K562 (cell line): Measurements from ENCODE around the gene PARP14.

Experiments
- CEBPG ChIP-seq, 3 experiments: fragments of 200-800 bp in 1 of 3; sonication (Bioruptor generic) in 1 of 3; sonication (generic) in 1 of 3; formaldehyde crosslinking in 1 of 3; IDR thresholded peaks in 2 of 3; conservative IDR thresholded peaks in 1 of 3; 2 replicates each; pipeline versions ENCODE4 v1.6.1 to v1.8.0; 2016 to 2022; ENCODE audit warnings: missing compliant biosample characterization in 2 of 3, missing genetic modification characterization in 2 of 3, mild to moderate bottlenecking in 1 of 3, missing genetic modification reagents in 1 of 3
- HDAC2 ChIP-seq: fragments of 450-650 bp; IDR thresholded peaks from 2 replicates; pipeline ENCODE4 v1.6.1; 2016; ENCODE audit warnings: mild to moderate bottlenecking
- MCM5 ChIP-seq: fragments of 450-650 bp; IDR thresholded peaks from 2 replicates; pipeline ENCODE4 v1.6.1; 2016; ENCODE audit warnings: low read depth
- MTA1 ChIP-seq: fragments of 450-650 bp; IDR thresholded peaks from 2 replicates; pipeline ENCODE4 v1.6.1; 2017; ENCODE audit warnings: borderline replicate concordance
- POLR2AphosphoS5 ChIP-seq: IDR thresholded peaks from 2 replicates; pipeline ENCODE4 v1.6.1; 2011; ENCODE audit warnings: mild to moderate bottlenecking, low read depth, low read length, moderate library complexity; ENCODE audit not compliant: control insufficient read depth, insufficient read depth
- ZNF140 ChIP-seq: fragments of 250-450 bp; sonication (Bioruptor Pico); IDR thresholded peaks from 2 replicates; pipeline ENCODE4 v1.8.0; 2021; ENCODE audit warnings: moderate library complexity, mild to moderate bottlenecking, inconsistent platforms
- ZNF3 ChIP-seq: fragments of 250-450 bp; sonication (Bioruptor Pico); IDR thresholded peaks from 2 replicates; pipeline ENCODE4 v1.5.0; 2021; ENCODE audit warnings: mild to moderate bottlenecking, moderate library complexity
- TF ChIP-seq, protein P1 (sequence below), 3 experiments: IDR thresholded peaks in 2 of 3; conservative IDR thresholded peaks in 1 of 3; 2 replicates each; pipeline ENCODE4 v1.5.1; 2011 to 2012; ENCODE audit warnings: low read length in 3 of 3, mild to moderate bottlenecking in 3 of 3, control low read depth in 2 of 3, improper control_type of control experiment in 1 of 3, inconsistent platforms in 1 of 3, low read depth in 1 of 3, mixed read lengths in 1 of 3, moderate library complexity in 1 of 3; ENCODE audit not compliant: insufficient read depth in 2 of 3
- TF ChIP-seq, protein P2 (sequence below): fragments of 200-800 bp; sonication (Bioruptor generic); IDR thresholded peaks from 2 replicates; pipeline ENCODE4 v1.6.1; 2017; ENCODE audit warnings: missing genetic modification characterization, missing compliant biosample characterization

DNA sequence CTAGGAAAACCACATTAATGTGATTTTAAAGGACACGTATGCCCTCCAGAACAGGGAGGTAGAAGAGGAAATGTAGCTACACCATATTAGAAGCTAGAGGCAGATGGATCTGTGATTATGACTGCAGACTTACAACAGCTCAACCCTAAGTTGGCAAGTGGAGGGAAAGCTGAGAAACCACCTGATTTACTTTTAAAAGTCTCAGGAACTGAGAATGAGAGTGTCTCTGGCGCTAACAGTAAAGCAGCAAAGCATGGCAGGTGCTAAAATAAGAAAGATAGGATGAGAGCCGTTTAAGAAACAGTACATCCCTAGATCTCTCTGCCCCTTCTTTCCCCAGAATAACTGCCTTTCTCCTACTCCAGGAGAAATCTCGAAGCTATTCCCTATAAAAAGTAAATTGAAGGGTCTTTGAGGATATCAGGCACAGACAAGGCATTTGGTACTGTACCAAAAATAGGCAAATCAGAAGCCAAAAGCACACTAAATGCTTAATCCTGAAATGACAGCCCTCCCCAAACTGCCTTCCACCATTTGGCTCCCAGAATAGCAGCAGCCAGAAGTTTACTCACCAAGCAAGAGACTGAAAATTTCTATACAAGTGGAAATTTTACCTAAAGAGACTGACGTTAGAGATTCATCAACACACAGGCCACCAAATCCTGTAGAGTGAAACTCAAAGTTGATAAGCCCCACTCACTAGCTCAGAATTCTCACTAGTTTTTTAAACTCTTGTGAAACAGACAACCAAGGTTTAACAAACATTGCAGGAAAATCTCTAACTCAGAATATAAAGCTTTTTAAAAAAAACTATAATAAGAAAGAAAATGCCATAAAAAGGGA lies 34.3 kb upstream of the PARP14 start:
- TF ChIP-seq, protein P1, sequence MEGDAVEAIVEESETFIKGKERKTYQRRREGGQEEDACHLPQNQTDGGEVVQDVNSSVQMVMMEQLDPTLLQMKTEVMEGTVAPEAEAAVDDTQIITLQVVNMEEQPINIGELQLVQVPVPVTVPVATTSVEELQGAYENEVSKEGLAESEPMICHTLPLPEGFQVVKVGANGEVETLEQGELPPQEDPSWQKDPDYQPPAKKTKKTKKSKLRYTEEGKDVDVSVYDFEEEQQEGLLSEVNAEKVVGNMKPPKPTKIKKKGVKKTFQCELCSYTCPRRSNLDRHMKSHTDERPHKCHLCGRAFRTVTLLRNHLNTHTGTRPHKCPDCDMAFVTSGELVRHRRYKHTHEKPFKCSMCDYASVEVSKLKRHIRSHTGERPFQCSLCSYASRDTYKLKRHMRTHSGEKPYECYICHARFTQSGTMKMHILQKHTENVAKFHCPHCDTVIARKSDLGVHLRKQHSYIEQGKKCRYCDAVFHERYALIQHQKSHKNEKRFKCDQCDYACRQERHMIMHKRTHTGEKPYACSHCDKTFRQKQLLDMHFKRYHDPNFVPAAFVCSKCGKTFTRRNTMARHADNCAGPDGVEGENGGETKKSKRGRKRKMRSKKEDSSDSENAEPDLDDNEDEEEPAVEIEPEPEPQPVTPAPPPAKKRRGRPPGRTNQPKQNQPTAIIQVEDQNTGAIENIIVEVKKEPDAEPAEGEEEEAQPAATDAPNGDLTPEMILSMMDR (IDR thresholded peaks at IDR 0.05 in 2 of 3, conservative IDR thresholded peaks at IDR 0.05 in 1 of 3; ENCODE audit: insufficient read depth in 2 of 3, low read depth in 1 of 3, low read length in 3 of 3): no peak
- TF ChIP-seq ZNF3 (CRISPR knock-in tag) (no peak), HDAC2 (no peak), ZNF140 (CRISPR knock-in tag) (no peak), CEBPG (CRISPR knock-in tag; IDR thresholded peaks at IDR 0.05) (no peak), CEBPG (tag; conservative IDR thresholded peaks at IDR 0.05 in 1 of 2, IDR thresholded peaks at IDR 0.05 in 1 of 2) (no peak), MTA1 (no peak), MCM5 (no peak), POLR2AphosphoS5 (no peak)
- TF ChIP-seq, protein P2, sequence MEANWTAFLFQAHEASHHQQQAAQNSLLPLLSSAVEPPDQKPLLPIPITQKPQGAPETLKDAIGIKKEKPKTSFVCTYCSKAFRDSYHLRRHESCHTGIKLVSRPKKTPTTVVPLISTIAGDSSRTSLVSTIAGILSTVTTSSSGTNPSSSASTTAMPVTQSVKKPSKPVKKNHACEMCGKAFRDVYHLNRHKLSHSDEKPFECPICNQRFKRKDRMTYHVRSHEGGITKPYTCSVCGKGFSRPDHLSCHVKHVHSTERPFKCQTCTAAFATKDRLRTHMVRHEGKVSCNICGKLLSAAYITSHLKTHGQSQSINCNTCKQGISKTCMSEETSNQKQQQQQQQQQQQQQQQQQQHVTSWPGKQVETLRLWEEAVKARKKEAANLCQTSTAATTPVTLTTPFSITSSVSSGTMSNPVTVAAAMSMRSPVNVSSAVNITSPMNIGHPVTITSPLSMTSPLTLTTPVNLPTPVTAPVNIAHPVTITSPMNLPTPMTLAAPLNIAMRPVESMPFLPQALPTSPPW (CRISPR knock-in tag): no peak
